Measurements from ENCODE around the gene ZNF232.
"Not testable (repeated sequence)": the region's sequence is repeated elsewhere in the genome, so short reads cannot be mapped to it uniquely, and the experiment has no call there.

ZNF232 gene

GRCh38 chr17:5111402-5112204 lies at the start of gene ZNF232:
ZNF232 (minus strand) TSS chr17:5111878; CDS start chr17:5111822, 56 bp downstream.
- peak; percentile 24 to 95 (median 87) for DNase-seq

GRCh38 chr17:5160702-5161101 lies 49.0 kb upstream of the ZNF232 start:
- DNase-seq = not testable (repeated sequence)

DNA sequence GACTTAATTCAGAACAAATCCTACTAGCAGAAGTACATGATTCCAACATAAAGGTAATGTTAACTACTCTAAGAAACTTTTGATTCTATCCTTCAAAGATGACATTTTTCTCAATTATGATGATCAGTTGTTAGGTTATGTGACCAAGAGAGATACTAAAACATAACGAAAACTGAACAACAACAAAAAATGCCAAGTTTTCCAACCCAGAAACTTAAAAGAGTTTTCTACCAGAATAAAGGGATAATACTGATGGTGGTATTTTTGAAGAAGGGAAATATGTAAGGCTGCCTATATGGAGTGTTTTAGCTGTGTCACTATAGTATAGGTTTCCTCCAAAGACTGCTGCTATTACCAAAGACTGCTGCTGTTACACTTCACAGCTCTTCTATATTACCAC lies 34.4 kb upstream of the ZNF232 start:
- not testable (repeated sequence) for DNase-seq

GRCh38 chr17:5142877-5143276 lies 31.2 kb upstream of the ZNF232 start:
- not testable (repeated sequence) for DNase-seq

DNA sequence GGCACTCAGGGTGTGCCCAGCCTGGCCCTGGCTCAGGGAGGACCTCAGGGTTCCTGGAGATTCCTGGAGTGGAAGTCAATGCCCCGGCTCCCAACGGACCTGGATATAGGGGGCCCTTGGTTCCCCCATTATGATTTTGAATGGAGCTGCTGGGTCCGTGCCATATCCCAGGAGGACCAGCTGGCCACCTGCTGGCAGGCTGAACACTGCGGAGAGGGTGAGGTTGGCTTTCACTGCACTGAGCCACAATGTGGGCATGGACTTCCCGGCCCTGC lies 27.7 kb upstream of the ZNF232 start:
- no peak for DNase-seq

- no peak for DNase-seq
Measured at GRCh38 chr17:5138616-5139457, 27.2 kb upstream of the ZNF232 start.

- not testable (repeated sequence) for DNase-seq
Measured at GRCh38 chr17:5138198-5138544, 26.5 kb upstream of the ZNF232 start.

- not testable (repeated sequence) for DNase-seq
Measured at GRCh38 chr17:5137511-5138197, 26.0 kb upstream of the ZNF232 start.

- DNase-seq = not testable (repeated sequence)
Measured at GRCh38 chr17:5136580-5137412, 25.1 kb upstream of the ZNF232 start.

DNA sequence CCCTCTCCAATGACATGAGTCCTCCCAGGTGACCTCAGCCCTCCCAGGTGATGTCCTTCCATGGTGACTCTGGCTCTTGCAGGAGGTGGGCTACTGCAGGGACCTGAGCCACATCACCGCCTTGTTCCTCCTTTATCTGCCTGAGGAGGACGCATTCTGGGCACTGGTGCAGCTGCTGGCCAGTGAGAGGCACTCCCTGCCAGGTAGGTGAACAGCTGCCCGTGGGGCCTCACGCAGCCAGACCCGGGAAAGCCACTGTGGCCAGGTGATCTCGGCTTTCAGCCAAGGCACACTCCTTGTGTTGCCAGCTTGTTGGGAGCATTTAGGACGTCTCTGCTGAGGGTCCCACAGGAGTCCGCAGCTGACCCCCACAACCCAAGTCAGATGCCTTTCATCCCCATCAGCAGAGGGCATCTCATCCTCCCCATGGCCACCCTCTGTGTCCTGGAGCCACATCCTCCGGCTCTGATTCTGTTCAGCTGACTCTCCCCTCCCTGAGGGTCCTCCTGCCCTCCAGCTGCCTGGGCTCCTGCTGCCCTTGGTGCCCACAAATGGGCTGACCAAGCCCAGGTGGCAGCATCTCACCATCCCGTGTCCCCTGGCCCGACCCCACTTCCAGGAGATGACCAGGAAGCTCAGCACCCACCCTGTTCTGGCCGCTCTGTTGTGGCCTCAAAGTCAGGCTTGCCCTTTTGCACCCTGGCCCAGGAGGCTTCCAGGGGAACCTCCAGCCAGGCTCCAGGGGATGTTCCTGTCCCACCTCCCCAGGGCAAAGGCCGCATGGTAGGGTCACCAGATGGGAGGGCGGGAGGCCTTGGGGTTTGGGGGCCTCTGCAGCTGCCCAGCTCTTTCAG lies 24.3 kb upstream of the ZNF232 start:
- DNase-seq = no peak

GRCh38 chr17:5135131-5135712 lies 23.5 kb upstream of the ZNF232 start:
- peak in 11 of 56 donors; percentile 1 to 50 (median 18) for DNase-seq

GRCh38 chr17:5134571-5134970 lies 22.9 kb upstream of the ZNF232 start:
- DNase-seq = not testable (repeated sequence)

GRCh38 chr17:5133961-5134360 lies 22.3 kb upstream of the ZNF232 start:
- DNase-seq = not testable (repeated sequence)

- DNase-seq = no peak
Measured at GRCh38 chr17:5133311-5133710, 21.6 kb upstream of the ZNF232 start.

DNA sequence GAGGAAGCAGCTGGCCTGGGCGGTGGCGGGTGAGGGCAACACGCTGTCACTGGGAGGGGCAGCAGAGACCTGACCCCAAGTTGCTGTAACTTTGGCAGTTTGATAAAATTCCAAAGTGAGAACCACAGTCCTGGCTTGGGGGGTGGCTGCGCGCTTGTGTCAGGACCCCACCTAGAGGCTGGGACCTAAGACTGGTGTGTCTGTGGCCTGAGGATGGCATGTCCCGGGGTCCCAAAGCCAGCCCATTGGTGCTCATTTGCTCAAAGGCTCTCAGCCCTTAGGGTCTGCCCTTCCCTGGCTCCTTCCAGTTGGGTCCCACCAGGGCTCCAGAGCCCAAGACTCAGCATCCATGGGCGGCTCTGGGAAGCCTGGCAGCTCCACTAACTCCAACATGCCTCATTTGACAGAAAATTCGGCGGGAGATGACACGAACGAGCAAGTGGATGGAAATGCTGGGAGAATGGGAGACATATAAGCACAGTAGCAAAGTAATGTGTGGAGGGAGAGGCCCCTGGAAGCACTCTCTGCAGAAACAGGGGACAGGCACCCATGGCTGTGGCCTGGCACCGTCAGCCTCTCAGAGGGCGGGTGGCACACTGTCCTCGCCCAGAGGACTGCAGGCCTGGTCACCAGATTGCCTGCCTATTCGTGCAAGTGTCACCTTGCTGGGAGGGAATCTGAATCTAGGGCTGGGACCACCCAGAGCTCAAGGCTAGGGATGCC lies 21.0 kb upstream of the ZNF232 start:
- not testable (repeated sequence) for DNase-seq

DNA sequence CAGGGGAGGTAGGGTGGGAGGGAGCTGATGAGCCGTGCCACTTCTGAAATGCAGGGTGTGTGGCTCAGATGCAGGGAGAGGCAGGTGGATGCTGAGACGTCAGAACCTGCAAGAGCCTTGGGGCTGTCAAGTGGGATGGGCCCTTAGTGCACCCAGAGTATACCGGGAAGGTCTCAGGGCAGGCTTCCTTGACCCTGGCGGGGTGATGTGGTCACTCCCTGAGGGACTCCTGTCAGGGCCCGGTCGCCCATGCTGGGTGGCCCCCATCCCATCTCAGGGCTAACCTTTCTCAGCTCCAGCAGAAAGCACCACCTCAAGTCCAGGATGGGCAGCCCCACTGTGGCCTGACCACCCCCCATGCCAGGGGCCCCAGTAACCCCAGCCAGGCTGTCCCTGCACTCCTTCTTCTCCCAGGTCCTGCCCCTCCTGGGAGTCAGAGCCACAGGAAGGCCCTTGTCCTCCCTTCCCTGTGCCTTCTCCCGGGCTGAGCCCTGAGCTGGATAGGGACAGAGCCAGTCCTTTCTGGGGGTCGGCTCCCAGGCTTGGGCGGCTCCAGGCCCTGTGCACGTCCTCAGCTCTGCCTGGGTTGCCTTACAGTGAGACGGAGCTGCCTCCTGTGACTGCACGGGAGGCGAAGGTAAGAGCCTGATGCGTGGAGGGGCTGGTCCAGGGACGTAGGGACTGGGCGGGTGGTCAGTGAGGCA lies 20.3 kb upstream of the ZNF232 start:
- not testable (repeated sequence) for DNase-seq

DNA sequence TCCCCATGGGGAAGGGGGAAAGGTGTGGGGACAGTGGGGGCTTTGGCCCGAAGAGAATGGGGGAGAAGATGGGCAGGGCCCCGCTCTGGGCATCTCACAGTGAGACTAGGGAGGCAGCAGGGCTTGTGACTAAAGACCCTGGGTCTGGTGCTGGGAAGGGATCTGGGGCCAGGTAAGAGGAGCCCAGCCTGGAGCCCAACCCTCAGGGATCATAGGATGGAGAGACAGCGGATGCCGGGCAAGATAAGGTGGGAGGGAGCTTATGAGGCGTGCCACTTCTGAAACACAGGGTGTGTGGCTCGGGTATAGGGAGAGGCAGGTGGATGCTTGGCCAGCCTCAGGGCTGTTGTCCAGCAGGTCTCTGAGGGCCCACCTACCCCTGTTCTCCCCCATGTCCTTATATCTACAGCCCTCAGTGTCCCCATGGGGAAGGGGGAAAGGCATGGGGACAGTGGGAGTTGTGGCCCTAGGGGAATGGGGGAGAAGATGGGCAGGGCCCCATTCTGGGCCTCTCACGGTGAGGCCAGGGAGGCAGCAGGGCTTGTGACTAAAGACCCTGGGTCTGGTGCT lies 19.6 kb upstream of the ZNF232 start:
- no peak for DNase-seq

DNA sequence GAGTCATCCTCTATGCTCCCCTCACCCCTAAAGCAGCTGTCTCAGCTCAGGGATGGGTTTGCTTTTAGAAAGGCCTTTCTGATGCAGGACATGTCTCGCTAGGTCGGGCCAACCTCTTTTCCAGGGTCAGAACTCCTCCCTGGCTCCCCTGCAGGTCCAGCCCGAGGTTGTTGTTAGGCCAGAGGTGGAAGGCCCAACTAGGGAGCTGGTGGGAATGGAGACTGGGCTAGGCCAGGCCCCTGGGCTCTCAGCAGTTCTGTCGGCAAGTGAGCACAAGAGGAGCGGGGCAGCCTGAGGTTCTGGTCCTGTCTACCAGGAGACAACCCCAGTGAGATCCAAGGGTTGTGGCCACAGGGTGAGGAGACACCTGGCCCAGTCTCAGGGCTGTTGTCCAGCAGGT lies 19.0 kb upstream of the ZNF232 start:
- not testable (repeated sequence) for DNase-seq
